SU-DHL-6 (cell line): ENCODE results near the gene CEP78.
"Not testable (repeated sequence)": the region's sequence is repeated elsewhere in the genome, so short reads cannot be mapped to it uniquely, and the experiment has no call there.

Experiments used
- H2AFZ ChIP-seq: fragments of 200-600 bp; sonication (generic); 2 replicates; pipeline ENCODE4 v1.6.1; 2014; ENCODE audit warnings: low read depth, mild to moderate bottlenecking, moderate library complexity, mixed read lengths, antibody characterized with exemption, low read length; ENCODE audit not compliant: severe bottlenecking
- H3F3A ChIP-seq: fragments of 200-600 bp; shearing (Covaris generic); 2 replicates; pipeline ENCODE4 v1.6.0; 2016; ENCODE audit warnings: antibody characterized with exemption, mild to moderate bottlenecking; ENCODE audit not compliant: insufficient read depth
- H3K27ac ChIP-seq: fragments of 200-600 bp; sonication (generic); 2 replicates; pipeline ENCODE4 v1.5.1; 2016; ENCODE audit warnings: low read depth, mild to moderate bottlenecking, low read length, moderate library complexity, mixed read lengths
- H3K27me3 ChIP-seq: fragments of 200-600 bp; sonication (generic), shearing (Covaris generic); 2 replicates; pipeline ENCODE4 v1.6.0; 2014; ENCODE audit warnings: mild to moderate bottlenecking, low read length
- H3K36me3 ChIP-seq: fragments of 200-600 bp; sonication (generic); 2 replicates; pipeline ENCODE4 v1.6.1; 2014; ENCODE audit warnings: mild to moderate bottlenecking, low read length, mixed read lengths
- H3K4me2 ChIP-seq: fragments of 300-600, 200-600 bp; shearing (Covaris generic), sonication (generic); 2 replicates; pipeline ENCODE4 v1.6.0; 2014; ENCODE audit warnings: low read length, low read depth, mild to moderate bottlenecking; ENCODE audit not compliant: poor library complexity, severe bottlenecking
- H3K4me3 ChIP-seq: fragments of 200-600 bp; sonication (generic); 2 replicates; pipeline ENCODE4 v1.5.1; 2014; ENCODE audit warnings: antibody characterized with exemption, low read length, mild to moderate bottlenecking, mixed read lengths; ENCODE audit not compliant: insufficient read depth, poor library complexity, severe bottlenecking
- H3K79me2 ChIP-seq: fragments of 200-600 bp; sonication (generic); 2 replicates; pipeline ENCODE4 v1.6.1; 2014; ENCODE audit warnings: mild to moderate bottlenecking, low read length, moderate library complexity; ENCODE audit not compliant: insufficient read depth
- H3K9ac ChIP-seq: fragments of 200-600 bp; sonication (generic); 2 replicates; pipeline ENCODE4 v1.7.0; 2014; ENCODE audit warnings: mild to moderate bottlenecking, low read length
- H3K9me2 ChIP-seq: fragments of 200-600 bp; sonication (generic); replicated peaks from 2 replicates; pipeline ENCODE4 v1.6.1; 2014; ENCODE audit warnings: low read length; ENCODE audit not compliant: insufficient read depth
- H3K9me3 ChIP-seq: fragments of 200-600 bp; sonication (generic); 2 replicates; pipeline ENCODE4 v1.6.1; 2014; ENCODE audit warnings: low read length, mixed read lengths; ENCODE audit not compliant: insufficient read depth
- H4K20me1 ChIP-seq: fragments of 200-600 bp; sonication (generic); 2 replicates; pipeline ENCODE4 v1.6.1; 2014; ENCODE audit warnings: low read depth, mild to moderate bottlenecking, antibody characterized with exemption, low read length, moderate library complexity, mixed read lengths
- EZH2phosphoT487 ChIP-seq: fragments of 200-600 bp; sonication (generic), shearing (Covaris generic); conservative IDR thresholded peaks from 2 replicates; pipeline ENCODE4 v1.6.1; 2018; ENCODE audit warnings: mild to moderate bottlenecking, antibody characterized with exemption, low read length, moderate library complexity, mixed read lengths
- TF ChIP-seq, protein P1 (sequence below): fragments of 200-600 bp; sonication (generic); IDR thresholded peaks from one replicate; pipeline ENCODE4 v1.5.1; 2017; ENCODE audit warnings: antibody characterized with exemption, mild to moderate bottlenecking, low read length, moderate library complexity; ENCODE audit not compliant: insufficient read depth, poor library complexity, severe bottlenecking

CEP78 gene

DNA sequence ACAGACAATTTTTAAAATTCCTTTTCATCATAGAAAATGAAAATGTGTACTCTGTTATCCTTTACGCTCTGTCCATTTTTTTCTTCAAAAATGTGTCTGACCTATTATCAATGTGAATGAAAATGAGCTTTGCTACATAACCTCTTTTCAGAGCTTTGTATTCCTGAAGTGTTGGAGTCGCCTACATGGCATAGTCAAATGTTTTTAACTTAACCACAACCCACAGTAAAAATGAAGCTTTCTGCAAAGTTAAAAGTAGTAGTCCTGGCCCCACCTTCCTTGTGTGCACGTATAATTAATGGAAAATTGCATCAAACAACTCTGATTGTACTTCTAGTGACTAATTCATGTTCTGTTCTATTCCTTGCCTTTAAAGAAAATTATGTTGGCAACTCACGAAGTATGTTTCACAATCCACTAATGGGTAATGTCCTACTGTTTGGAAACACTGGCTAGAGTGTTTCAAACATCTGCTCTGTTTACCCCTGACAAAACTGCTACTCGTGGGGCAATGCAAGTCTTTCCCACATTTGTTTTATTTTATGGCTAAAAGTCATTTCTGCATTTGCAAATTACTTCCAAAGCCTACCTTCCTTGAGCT is 42.4 kb downstream of the CEP78 start:
- no peak overlapping the region for H3K4me2 ChIP-seq

DNA sequence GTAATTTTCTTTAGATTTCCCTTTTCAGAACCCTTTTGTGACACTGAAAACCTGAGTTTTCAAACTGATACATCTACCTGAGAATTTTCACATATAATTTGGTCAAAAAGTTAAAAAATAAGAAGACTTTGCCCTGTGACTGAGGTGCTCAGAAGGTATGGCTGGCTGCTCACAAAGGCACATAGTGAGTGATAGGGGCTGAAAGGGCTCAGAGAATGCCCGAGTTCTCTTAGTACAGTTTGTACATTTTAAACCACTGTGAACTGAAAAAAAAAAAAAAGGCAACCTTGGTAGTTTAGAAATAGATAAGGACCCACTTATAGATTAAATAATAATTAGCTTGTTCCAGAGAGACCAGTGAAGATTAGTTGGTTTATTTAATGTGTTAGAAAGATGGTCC is 42.9 kb downstream of the CEP78 start:
- H3K9me3 ChIP-seq = no peaks in the 10 kb centered on the region
- H4K20me1 ChIP-seq = no peaks in the 10 kb centered on the region
- H3K79me2 ChIP-seq = no peaks in the 10 kb centered on the region
- no peak overlapping the region for H3K9ac ChIP-seq
- H3K4me3 ChIP-seq = no peak overlapping the region
- H2AFZ ChIP-seq = no peak overlapping the region
- H3K27me3 ChIP-seq = no peaks in the 10 kb centered on the region
- no peaks in the 10 kb centered on the region for H3K9me2 ChIP-seq
- no peak overlapping the region for H3K4me2 ChIP-seq
- no peak for TF ChIP-seq EZH2phosphoT487
- TF ChIP-seq, protein P1, sequence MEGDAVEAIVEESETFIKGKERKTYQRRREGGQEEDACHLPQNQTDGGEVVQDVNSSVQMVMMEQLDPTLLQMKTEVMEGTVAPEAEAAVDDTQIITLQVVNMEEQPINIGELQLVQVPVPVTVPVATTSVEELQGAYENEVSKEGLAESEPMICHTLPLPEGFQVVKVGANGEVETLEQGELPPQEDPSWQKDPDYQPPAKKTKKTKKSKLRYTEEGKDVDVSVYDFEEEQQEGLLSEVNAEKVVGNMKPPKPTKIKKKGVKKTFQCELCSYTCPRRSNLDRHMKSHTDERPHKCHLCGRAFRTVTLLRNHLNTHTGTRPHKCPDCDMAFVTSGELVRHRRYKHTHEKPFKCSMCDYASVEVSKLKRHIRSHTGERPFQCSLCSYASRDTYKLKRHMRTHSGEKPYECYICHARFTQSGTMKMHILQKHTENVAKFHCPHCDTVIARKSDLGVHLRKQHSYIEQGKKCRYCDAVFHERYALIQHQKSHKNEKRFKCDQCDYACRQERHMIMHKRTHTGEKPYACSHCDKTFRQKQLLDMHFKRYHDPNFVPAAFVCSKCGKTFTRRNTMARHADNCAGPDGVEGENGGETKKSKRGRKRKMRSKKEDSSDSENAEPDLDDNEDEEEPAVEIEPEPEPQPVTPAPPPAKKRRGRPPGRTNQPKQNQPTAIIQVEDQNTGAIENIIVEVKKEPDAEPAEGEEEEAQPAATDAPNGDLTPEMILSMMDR = no peak
- no peak overlapping the region for H3K27ac ChIP-seq
- H3F3A ChIP-seq = no peaks in the 10 kb centered on the region
- H3K36me3 ChIP-seq = no peaks in the 10 kb centered on the region

More for the DNA sequence above, 42.4 kb downstream of the CEP78 start:
- Histone ChIP-seq H3K9me2 (no peaks in the 10 kb centered on the region), H3K27ac (no peak overlapping the region), H3K27me3 (no peaks in the 10 kb centered on the region), H3K9ac (no peak overlapping the region), H3K9me3 (no peaks in the 10 kb centered on the region), H4K20me1 (no peaks in the 10 kb centered on the region), H3K79me2 (no peaks in the 10 kb centered on the region), H2AFZ (no peak overlapping the region), H3K4me3 (no peak overlapping the region), H3K36me3 (no peaks in the 10 kb centered on the region), H3F3A (no peaks in the 10 kb centered on the region)
- TF ChIP-seq, protein P1 = no peak
- no peak for TF ChIP-seq EZH2phosphoT487

DNA sequence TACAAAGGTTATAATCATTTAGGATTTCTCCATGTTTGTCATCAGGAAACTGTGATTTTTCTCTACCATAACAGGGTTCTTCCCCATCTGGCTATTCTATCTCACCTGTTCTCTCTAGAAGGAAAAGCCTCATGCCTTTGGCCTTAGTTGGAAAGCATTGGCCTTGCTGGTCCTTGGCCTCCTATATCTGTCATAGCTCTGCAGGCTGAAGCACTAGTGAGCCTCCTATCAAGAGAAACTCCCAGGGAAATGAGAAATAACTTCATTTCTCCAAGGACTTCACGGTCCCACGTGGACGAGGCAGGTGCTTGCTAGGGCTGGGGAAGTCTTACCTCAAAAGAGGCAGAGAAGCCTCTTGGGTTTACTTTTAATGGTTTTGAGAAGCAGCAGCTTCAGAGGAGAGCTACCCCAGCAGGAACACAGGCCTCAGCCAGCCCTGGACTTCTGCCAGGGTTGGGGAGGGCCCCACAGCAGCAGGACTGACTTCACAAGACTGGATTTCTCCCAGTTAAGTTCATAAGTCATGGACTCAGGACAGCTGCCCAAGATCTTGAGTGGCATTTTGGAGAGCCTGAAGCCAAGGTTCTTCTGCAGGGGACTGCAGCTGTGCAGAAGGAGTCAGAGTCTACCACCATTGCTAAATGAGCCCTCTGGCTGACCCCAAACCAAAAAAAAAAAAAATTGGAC is 45.2 kb downstream of the CEP78 start:
- no peak for TF ChIP-seq EZH2phosphoT487
- TF ChIP-seq, protein P1 = no peak
- no peak overlapping the region for H3K4me3 ChIP-seq
- no peaks in the 10 kb centered on the region for H3K9me2 ChIP-seq
- no peak overlapping the region for H3K9ac ChIP-seq
- H3K79me2 ChIP-seq = no peaks in the 10 kb centered on the region
- no peaks in the 10 kb centered on the region for H3K27me3 ChIP-seq
- H2AFZ ChIP-seq = no peak overlapping the region
- H3F3A ChIP-seq = no peaks in the 10 kb centered on the region
- no peak overlapping the region for H3K27ac ChIP-seq
- no peaks in the 10 kb centered on the region for H3K9me3 ChIP-seq
- no peaks in the 10 kb centered on the region for H3K36me3 ChIP-seq
- H3K4me2 ChIP-seq = no peak overlapping the region
- no peaks in the 10 kb centered on the region for H4K20me1 ChIP-seq

DNA sequence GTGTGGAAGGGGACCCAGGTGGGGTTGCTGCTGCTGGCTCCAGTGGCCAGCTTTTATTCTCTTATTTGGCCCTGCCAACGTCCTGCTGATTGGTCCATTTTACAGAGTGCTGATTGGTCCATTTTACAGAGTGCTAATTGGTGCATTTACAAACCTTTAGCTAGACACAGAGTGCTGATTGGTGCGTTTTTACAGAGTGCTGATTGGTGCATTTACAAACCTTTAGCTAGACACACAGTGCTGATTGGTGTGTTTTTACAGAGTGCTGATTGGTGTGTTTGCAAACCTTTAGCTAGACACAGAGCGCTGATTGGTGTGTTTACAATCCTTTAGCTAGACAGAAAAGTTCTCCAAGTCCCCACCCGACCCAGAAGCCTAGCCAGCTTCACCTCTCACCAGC is 48.3 kb downstream of the CEP78 start:
- not testable (repeated sequence) for H3K9me2 ChIP-seq, H3K4me3 ChIP-seq, H3K36me3 ChIP-seq, H3K9me3 ChIP-seq, H3K27ac ChIP-seq, H2AFZ ChIP-seq, H3K79me2 ChIP-seq, H3K27me3 ChIP-seq, H3F3A ChIP-seq, H3K9ac ChIP-seq, H3K4me2 ChIP-seq, H4K20me1 ChIP-seq
